Cardiac fibroblast (primary cell): ENCODE measurements around the gene KCNQ1.

Experiments used
- DNase-seq, 2 donors: peaks; one replicate each; pipeline versions ENCODE4 v3.0.0 to v3.0.0-alpha.2; 2010; ENCODE audit warnings: low read depth in 2 of 2
- H3K4me3 ChIP-seq, 2 donors: replicated peaks in 1 of 2; 1 replicate in 1 of 2; 2 replicates in 1 of 2; pipeline ENCODE4 v1.5.1; 2011; ENCODE audit warnings: low read depth in 2 of 2, low read length in 2 of 2, mild to moderate bottlenecking in 2 of 2, moderate library complexity in 1 of 2
- CTCF ChIP-seq: IDR thresholded peaks from one replicate; pipeline ENCODE4 v1.5.1; 2011; ENCODE audit warnings: low read depth, mild to moderate bottlenecking, low read length, inconsistent platforms

The KCNQ1 gene

DNA sequence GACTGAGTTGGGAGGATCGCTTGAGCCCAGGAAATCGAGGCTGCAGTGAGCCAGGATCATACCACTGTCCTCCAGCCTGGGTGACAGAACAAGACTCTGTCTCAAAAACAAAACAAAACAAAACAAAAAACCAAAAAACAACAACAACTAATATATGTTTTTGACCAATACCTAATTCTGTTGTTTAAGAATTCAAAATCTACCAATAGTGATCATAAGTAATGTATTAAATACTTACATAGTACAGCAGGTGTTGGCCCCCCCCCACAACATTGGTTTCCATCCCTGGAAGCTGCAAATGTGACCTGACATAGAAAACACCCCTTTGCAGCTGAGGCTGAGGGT, 74.7 kb downstream of the KCNQ1 start:
- no peak overlapping the region for H3K4me3 ChIP-seq
- no peak for TF ChIP-seq CTCF
- no peak for DNase-seq

DNA sequence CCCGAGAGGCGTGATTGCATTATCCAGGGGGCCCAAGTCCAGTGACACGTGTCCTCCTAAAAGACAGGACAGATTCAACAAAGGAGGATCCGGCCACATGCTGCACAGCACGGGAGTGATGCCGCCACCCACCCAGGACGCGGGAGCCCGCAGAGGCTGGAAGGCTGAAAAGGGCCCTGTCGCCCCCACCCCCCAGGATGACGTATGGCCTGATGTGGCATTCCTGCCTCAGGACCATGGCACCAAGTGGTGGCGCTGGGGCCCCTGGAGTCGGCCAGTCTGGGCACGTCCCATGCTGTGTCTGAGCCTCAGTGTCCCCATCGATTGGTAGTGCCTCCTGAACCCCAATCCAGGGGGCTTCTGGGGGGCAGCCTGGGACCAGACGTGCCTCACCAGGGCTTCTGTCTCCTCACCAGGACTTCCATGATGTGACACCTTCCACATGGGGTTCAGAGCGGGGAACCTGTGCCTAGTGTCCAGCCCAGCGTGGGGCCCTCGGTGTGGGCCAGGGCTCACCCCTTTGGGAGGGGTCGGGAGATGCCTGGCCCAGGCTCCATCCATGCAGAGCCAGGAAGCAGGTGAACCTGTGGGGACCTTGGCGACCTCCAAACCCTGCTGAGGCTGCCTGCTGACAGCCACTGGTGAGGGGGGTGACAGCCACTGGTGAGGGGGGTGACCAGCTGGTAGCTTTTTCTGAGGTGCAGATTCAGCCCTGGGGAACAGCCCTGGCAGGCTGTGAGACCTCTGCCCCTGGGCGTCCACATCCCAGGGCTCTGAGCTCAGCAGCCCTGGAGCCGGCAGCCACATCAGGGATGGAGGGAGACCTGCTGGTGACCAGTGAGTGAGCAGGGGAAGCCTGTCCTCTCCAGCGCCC, 75.3 kb downstream of the KCNQ1 start:
- H3K4me3 ChIP-seq, result no peak overlapping the region
- no peak for TF ChIP-seq CTCF
- no peak for DNase-seq

GRCh38 chr11:2520736-2521035, 75.9 kb downstream of the KCNQ1 start:
- no peak for DNase-seq
- H3K4me3 ChIP-seq, result no peak overlapping the region
- no peak for TF ChIP-seq CTCF

- TF ChIP-seq CTCF, result no peak
- DNase-seq, result no peak
- no peak overlapping the region for H3K4me3 ChIP-seq
These were observed 76.4 kb downstream of the KCNQ1 start for GRCh38 chr11:2521081-2521732.

DNA sequence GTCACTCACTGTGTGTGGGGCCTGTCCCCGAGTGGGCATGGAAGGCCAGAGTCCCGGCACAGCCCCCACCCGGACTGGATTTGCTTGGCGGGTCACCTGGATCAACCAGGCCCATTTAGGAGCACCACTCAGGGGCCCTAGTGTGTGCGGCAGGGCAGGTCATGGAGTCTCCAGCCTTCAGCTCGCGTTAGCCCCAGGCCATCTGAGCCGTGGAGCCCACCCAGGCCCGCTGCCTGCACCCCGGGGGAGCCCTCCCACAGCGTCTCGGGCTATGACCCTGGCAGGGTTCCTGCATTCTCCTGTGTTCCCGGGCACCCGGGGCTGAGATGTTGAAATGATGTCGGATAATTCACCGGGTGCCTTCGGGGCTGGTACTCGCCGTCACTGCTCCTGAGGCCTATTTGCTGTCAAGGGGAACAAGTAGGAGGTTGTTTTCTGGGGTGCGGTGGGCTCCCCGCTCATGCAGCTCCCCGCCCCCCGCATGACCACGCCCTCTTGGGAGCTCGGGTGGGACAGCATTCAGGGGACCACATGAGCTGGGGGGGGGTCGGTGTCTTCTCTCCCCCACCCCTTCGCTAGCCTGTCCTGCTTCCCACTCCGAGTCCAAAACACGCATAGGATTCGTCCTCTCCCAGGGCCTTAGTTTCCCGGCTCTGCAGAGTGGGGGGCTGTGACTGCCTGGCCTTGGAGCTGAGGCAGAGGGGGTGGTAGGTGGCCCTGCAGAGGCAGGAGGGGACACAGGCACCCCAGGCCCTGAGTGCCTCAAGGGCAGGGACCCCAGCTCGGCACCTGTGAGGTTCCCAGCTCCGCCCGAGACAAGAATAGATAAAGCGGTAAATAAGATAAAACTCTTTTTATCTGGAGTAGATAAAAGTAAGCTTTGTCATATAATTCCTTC, 77.2 kb downstream of the KCNQ1 start:
- no peak for TF ChIP-seq CTCF
- DNase-seq, result no peak
- no peak overlapping the region for H3K4me3 ChIP-seq

- H3K4me3 ChIP-seq, result no peak overlapping the region
- DNase-seq, result no peak
- no peak for TF ChIP-seq CTCF
These were observed 77.9 kb downstream of the KCNQ1 start for GRCh38 chr11:2522631-2523255.
